Measurements from ENCODE around the gene LEMD1. TPM values are rescaled to one million over a fixed set of nuclear protein-coding genes. Genes with fewer than 3 reads are reported as not detected.

The LEMD1 gene
- polyA plus RNA-seq, 6 donors from 2014 or later, result not detected

GRCh38 chr1:205443585-205444299 is 21.9 kb upstream of the LEMD1 start:
- Mint-ChIP-seq H3K4me3 (peak overlapping the region in 1 of 8 donors; percentile 47), H3K27ac (peak overlapping the region in 3 of 6 donors; percentile 6 to 66 (median 52)), H3K36me3 (no peaks in the 10 kb centered on the region), H3K4me1 (peaks cover 35 to 73% (median 68%) of the 10 kb centered on the region in 3 donors), H3K27me3 (peaks cover 19 to 27% (median 23%) of the 10 kb centered on the region in 3 donors), H3K9me3 (peaks cover 0 to 2% (median 0%) of the 10 kb centered on the region in 7 donors)
- no peak for DNase-seq
- ATAC-seq (ENCODE audit: low read depth in 2 of 2), result no peak

- peak overlapping the region in 6 of 8 donors; percentile 68 to 94 (median 83) for H3K4me3 Mint-ChIP-seq
These were observed 20.3 kb upstream of the LEMD1 start for GRCh38 chr1:205442051-205442725.

GRCh38 chr1:205441716-205442050 is 19.8 kb upstream of the LEMD1 start:
- no peak for DNase-seq
- no peak for ATAC-seq (ENCODE audit: low read depth in 2 of 2)
- Mint-ChIP-seq H3K27ac (peak overlapping the region in 2 of 6 donors; percentile 71 to 82), H3K4me1 (peaks cover 43 to 82% (median 78%) of the 10 kb centered on the region in 3 donors), H3K4me3 (peak overlapping the region in 7 of 8 donors; percentile 70 to 94 (median 84)), H3K36me3 (no peaks in the 10 kb centered on the region), H3K27me3 (peaks cover 9 to 14% (median 10%) of the 10 kb centered on the region in 3 donors), H3K9me3 (no peaks in the 10 kb centered on the region)

More at GRCh38 chr1:205442051-205442725, 20.3 kb upstream of the LEMD1 start:
- Mint-ChIP-seq H3K9me3 (no peaks in the 10 kb centered on the region), H3K4me1 (peaks cover 38 to 81% (median 75%) of the 10 kb centered on the region in 3 donors), H3K36me3 (no peaks in the 10 kb centered on the region), H3K27ac (peak overlapping the region in 2 of 6 donors; percentile 47 to 71), H3K27me3 (peaks cover 14 to 19% (median 15%) of the 10 kb centered on the region in 3 donors)
- no peak for DNase-seq
- ATAC-seq (ENCODE audit: low read depth in 2 of 2), result no peak

- ATAC-seq (ENCODE audit: low read depth in 2 of 2) (peak; percentile 52 to 54), DNase-seq (no peak)
- peak overlapping the region; percentile 70 to 94 (median 84) for H3K4me3 Mint-ChIP-seq
- no peaks in the 10 kb centered on the region for H3K36me3 Mint-ChIP-seq
- no peaks in the 10 kb centered on the region for H3K9me3 Mint-ChIP-seq
- peaks cover 5 to 10% (median 9%) of the 10 kb centered on the region in 3 donors for H3K27me3 Mint-ChIP-seq
- H3K4me1 Mint-ChIP-seq, result peaks cover 45 to 85% (median 81%) of the 10 kb centered on the region in 3 donors
- peak overlapping the region in 5 of 6 donors; percentile 56 to 93 (median 82) for H3K27ac Mint-ChIP-seq
These were observed 19.4 kb upstream of the LEMD1 start for GRCh38 chr1:205441318-205441633.

GRCh38 chr1:205440476-205441317 is 18.8 kb upstream of the LEMD1 start:
- peaks cover 0 to 4% (median 3%) of the 10 kb centered on the region in 3 donors for H3K27me3 Mint-ChIP-seq

GRCh38 chr1:205440121-205440475 is 18.2 kb upstream of the LEMD1 start:
- peak overlapping the region in 2 of 6 donors; percentile 60 to 82 for H3K27ac Mint-ChIP-seq

More at GRCh38 chr1:205440476-205441317, 18.8 kb upstream of the LEMD1 start:
- H3K36me3 Mint-ChIP-seq, result no peaks in the 10 kb centered on the region
- H3K27ac Mint-ChIP-seq, result peak overlapping the region; percentile 56 to 97 (median 90)
- peak; percentile 78 to 81 for ATAC-seq (ENCODE audit: low read depth in 2 of 2)
- peak; percentile 60 for DNase-seq
- H3K4me1 Mint-ChIP-seq, result peaks cover 48 to 89% (median 87%) of the 10 kb centered on the region in 3 donors
- H3K4me3 Mint-ChIP-seq, result peak overlapping the region; percentile 70 to 94 (median 84)
- no peaks in the 10 kb centered on the region for H3K9me3 Mint-ChIP-seq

GRCh38 chr1:205438213-205439158 is 16.6 kb upstream of the LEMD1 start:
- Mint-ChIP-seq H3K4me3 (no peak overlapping the region), H3K4me1 (peaks cover 48 to 86% (median 83%) of the 10 kb centered on the region in 3 donors), H3K36me3 (no peaks in the 10 kb centered on the region), H3K27ac (peak overlapping the region in 3 of 6 donors; percentile 10 to 63 (median 12)), H3K27me3 (no peaks in the 10 kb centered on the region), H3K9me3 (no peaks in the 10 kb centered on the region)
- ATAC-seq (ENCODE audit: low read depth in 2 of 2) (no peak), DNase-seq (no peak)

More at GRCh38 chr1:205440121-205440475, 18.2 kb upstream of the LEMD1 start:
- DNase-seq (no peak), ATAC-seq (ENCODE audit: low read depth in 2 of 2) (no peak)
- H3K27me3 Mint-ChIP-seq, result no peaks in the 10 kb centered on the region
- peak overlapping the region in 6 of 8 donors; percentile 70 to 91 (median 83) for H3K4me3 Mint-ChIP-seq
- H3K9me3 Mint-ChIP-seq, result no peaks in the 10 kb centered on the region
- peaks cover 51 to 92% (median 89%) of the 10 kb centered on the region in 3 donors for H3K4me1 Mint-ChIP-seq
- no peaks in the 10 kb centered on the region for H3K36me3 Mint-ChIP-seq

- peak overlapping the region in 1 of 8 donors; percentile 20 for H3K4me3 Mint-ChIP-seq
- no peaks in the 10 kb centered on the region for H3K36me3 Mint-ChIP-seq
- H3K27me3 Mint-ChIP-seq, result no peaks in the 10 kb centered on the region
- H3K9me3 Mint-ChIP-seq, result no peaks in the 10 kb centered on the region
- peak overlapping the region in 1 of 6 donors; percentile 39 for H3K27ac Mint-ChIP-seq
- DNase-seq, result no peak
- H3K4me1 Mint-ChIP-seq, result peaks cover 48 to 80% (median 73%) of the 10 kb centered on the region in 3 donors
- ATAC-seq (ENCODE audit: low read depth in 2 of 2), result no peak
These were observed 15.7 kb upstream of the LEMD1 start for GRCh38 chr1:205437570-205437969.

GRCh38 chr1:205436776-205437410 is 15.0 kb upstream of the LEMD1 start:
- Mint-ChIP-seq H3K9me3 (no peaks in the 10 kb centered on the region), H3K36me3 (no peaks in the 10 kb centered on the region), H3K4me3 (peak overlapping the region in 1 of 8 donors; percentile 20), H3K27me3 (no peaks in the 10 kb centered on the region), H3K4me1 (peaks cover 50 to 78% (median 72%) of the 10 kb centered on the region in 3 donors), H3K27ac (peak overlapping the region in 3 of 6 donors; percentile 39 to 51 (median 39))
- ATAC-seq (ENCODE audit: low read depth in 2 of 2) (no peak), DNase-seq (no peak)

- H3K4me3 Mint-ChIP-seq, result peak overlapping the region in 4 of 8 donors; percentile 30 to 72 (median 46)
- H3K9me3 Mint-ChIP-seq, result no peaks in the 10 kb centered on the region
- no peak for ATAC-seq (ENCODE audit: low read depth in 2 of 2)
- DNase-seq, result no peak
- H3K4me1 Mint-ChIP-seq, result peaks cover 48 to 78% (median 71%) of the 10 kb centered on the region in 3 donors
- no peaks in the 10 kb centered on the region for H3K27me3 Mint-ChIP-seq
- H3K27ac Mint-ChIP-seq, result peak overlapping the region in 4 of 6 donors; percentile 20 to 51 (median 44)
- no peaks in the 10 kb centered on the region for H3K36me3 Mint-ChIP-seq
These were observed 14.0 kb upstream of the LEMD1 start for GRCh38 chr1:205435578-205436573.

- no peaks in the 10 kb centered on the region for H3K9me3 Mint-ChIP-seq
- peaks cover 43 to 77% (median 71%) of the 10 kb centered on the region in 3 donors for H3K4me1 Mint-ChIP-seq
- no peaks in the 10 kb centered on the region for H3K36me3 Mint-ChIP-seq
- peak overlapping the region in 1 of 8 donors; percentile 57 for H3K4me3 Mint-ChIP-seq
- ATAC-seq (ENCODE audit: low read depth in 2 of 2) (no peak), DNase-seq (no peak)
- H3K27ac Mint-ChIP-seq, result peak overlapping the region in 1 of 6 donors; percentile 96
- no peaks in the 10 kb centered on the region for H3K27me3 Mint-ChIP-seq
These were observed 12.9 kb upstream of the LEMD1 start for GRCh38 chr1:205434738-205435137.

Data from naive B cell (primary cell).